Epithelial cell of esophagus (primary cell): ENCODE data around the gene EEFSEC.

Experiments
- DNase-seq: peaks from one replicate; pipeline ENCODE4 v3.0.0; 2010; ENCODE audit warnings: low read depth
- H3K4me3 ChIP-seq: 2 replicates; pipeline ENCODE4 v1.5.1; 2011; ENCODE audit warnings: mild to moderate bottlenecking, low read length, control low read depth
- CTCF ChIP-seq: IDR thresholded peaks from 2 replicates; pipeline ENCODE4 v1.5.1; 2011; ENCODE audit warnings: low read depth, mild to moderate bottlenecking, low read length, control low read depth, inconsistent platforms; ENCODE audit not compliant: insufficient read depth; ENCODE audit errors: missing control alignments

Gene EEFSEC

GRCh38 chr3:128378631-128379347 is 225.5 kb downstream of the EEFSEC start:
- DNase-seq = no peak
- no peak for TF ChIP-seq CTCF
- H3K4me3 ChIP-seq = no peak overlapping the region

GRCh38 chr3:128379367-128380160 is 226.3 kb downstream of the EEFSEC start:
- TF ChIP-seq CTCF = no peak
- DNase-seq = no peak
- H3K4me3 ChIP-seq = no peak overlapping the region

GRCh38 chr3:128380295-128380694 is 227.0 kb downstream of the EEFSEC start:
- DNase-seq = no peak
- TF ChIP-seq CTCF = no peak
- H3K4me3 ChIP-seq = no peak overlapping the region

- no peak overlapping the region for H3K4me3 ChIP-seq
- no peak for TF ChIP-seq CTCF
- no peak for DNase-seq
Observed at GRCh38 chr3:128380719-128381118, 227.4 kb downstream of the EEFSEC start.

GRCh38 chr3:128381609-128382008 is 228.3 kb downstream of the EEFSEC start:
- no peak for TF ChIP-seq CTCF
- no peak for DNase-seq
- H3K4me3 ChIP-seq = no peak overlapping the region

GRCh38 chr3:128382221-128382807 is 229.0 kb downstream of the EEFSEC start:
- TF ChIP-seq CTCF = no peak
- no peak for DNase-seq
- H3K4me3 ChIP-seq = no peak overlapping the region
